T-helper 17 cell (primary cell): Measurements from ENCODE around the gene CDK15. TPM values are rescaled to one million over a fixed set of nuclear protein-coding genes. Genes with fewer than 3 reads are reported as not detected.
"Not testable (repeated sequence)": the region's sequence is repeated elsewhere in the genome, so short reads cannot be mapped to it uniquely, and the experiment has no call there.

ENCODE experiments used
- ATAC-seq: fragments of 150-1000 bp; cut with Tn5 transposase; 2 replicates; pipeline ENCODE4 v1.10.0; 2021; ENCODE audit warnings: mild to moderate bottlenecking, moderate library complexity
- DNase-seq, 3 donors: peaks; one replicate each; pipeline versions ENCODE4 v3.0.0 to v3.0.0-alpha.2; 2020 to 2021
- H3K9me3 ChIP-seq: one replicate; pipeline ENCODE4 v1.7.0; 2013; ENCODE audit warnings: low read length, mild to moderate bottlenecking; ENCODE audit not compliant: control insufficient read depth, poor library complexity, severe bottlenecking
- H3K27ac Mint-ChIP-seq: one replicate; pipeline ENCODE4 v1.8.0; 2022; ENCODE audit warnings: mild to moderate bottlenecking, moderate library complexity, mixed read lengths
- H3K27me3 Mint-ChIP-seq: one replicate; pipeline ENCODE4 v1.8.0; 2022; ENCODE audit warnings: mixed read lengths
- H3K36me3 Mint-ChIP-seq: one replicate; pipeline ENCODE4 v1.8.0; 2022; ENCODE audit warnings: low read depth, mixed read lengths
- H3K4me1 Mint-ChIP-seq: one replicate; pipeline ENCODE4 v1.8.0; 2022; ENCODE audit warnings: mild to moderate bottlenecking, mixed read lengths
- H3K4me3 Mint-ChIP-seq: one replicate; pipeline ENCODE4 v1.8.0; 2022; ENCODE audit warnings: mild to moderate bottlenecking, moderate library complexity, mixed read lengths
- total RNA-seq, 4 donors: library from RNA in 2 of 4; stranded (reverse) in 2 of 4; gene quantifications; one replicate each; pipeline ENCODE4 v1.2.3 and lab custom pipeline; 2022 to 2026

The CDK15 gene
- total RNA-seq, 2 donors from 2014 or later = not detected

DNA sequence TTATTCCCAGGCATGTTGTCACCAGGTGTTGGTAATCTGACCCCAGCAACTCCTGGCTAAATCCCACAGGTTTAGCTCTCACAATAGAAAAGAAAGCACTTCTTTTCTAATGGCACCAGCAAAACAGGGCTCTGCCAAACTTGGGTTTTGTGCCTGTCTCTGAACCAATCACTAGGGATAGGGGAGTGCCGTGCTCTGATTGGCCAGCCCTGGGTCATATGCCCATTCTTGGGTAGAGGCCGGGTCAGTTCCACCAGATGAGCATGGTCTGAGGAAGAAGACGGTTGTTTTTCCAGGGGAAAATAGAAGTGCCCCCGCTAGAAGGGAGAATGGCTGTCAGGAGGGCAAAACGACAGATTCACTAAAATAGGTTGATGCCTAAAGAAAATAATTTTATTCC, 14.7 kb downstream of the CDK15 start:
- DNase-seq (no peak), ATAC-seq (no peak)
- no peak overlapping the region for H3K27ac Mint-ChIP-seq
- no peak overlapping the region for H3K4me3 Mint-ChIP-seq
- peaks cover 2% of the 10 kb centered on the region for H3K36me3 Mint-ChIP-seq
- H3K27me3 Mint-ChIP-seq = peaks cover 24% of the 10 kb centered on the region
- no peaks in the 10 kb centered on the region for H3K4me1 Mint-ChIP-seq
- peaks cover 2% of the 10 kb centered on the region for H3K9me3 ChIP-seq

DNA sequence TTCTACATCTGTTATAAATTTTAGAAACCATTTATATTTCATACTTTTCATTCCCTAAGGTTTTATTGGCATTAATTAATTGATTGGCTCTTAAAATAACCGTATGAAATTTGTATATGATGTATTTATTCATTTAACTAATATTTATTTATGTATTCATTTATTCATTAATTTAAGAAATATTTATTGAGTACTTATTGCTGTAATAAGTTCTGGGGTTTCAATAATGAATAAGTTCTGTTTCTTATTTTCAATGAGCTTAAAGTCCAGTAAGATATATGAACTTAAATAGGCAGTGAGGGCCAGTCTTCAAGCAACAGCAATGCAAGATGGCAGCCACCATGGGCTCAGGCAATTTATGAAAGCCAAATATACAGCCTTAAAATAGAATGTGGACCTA, 17.9 kb downstream of the CDK15 start:
- H3K27me3 Mint-ChIP-seq = peaks cover 19% of the 10 kb centered on the region
- DNase-seq (no peak), ATAC-seq (no peak)
- no peak overlapping the region for H3K4me3 Mint-ChIP-seq
- no peaks in the 10 kb centered on the region for H3K4me1 Mint-ChIP-seq
- H3K27ac Mint-ChIP-seq = no peak overlapping the region
- H3K36me3 Mint-ChIP-seq = peaks cover 2% of the 10 kb centered on the region
- peaks cover 2% of the 10 kb centered on the region for H3K9me3 ChIP-seq

- DNase-seq = no peak
- Mint-ChIP-seq H3K36me3 (no peaks in the 10 kb centered on the region), H3K27me3 (peaks cover under 1% of the 10 kb centered on the region), H3K4me3 (no peak overlapping the region), H3K4me1 (no peaks in the 10 kb centered on the region), H3K27ac (no peak overlapping the region)
- H3K9me3 ChIP-seq = peaks cover 2% of the 10 kb centered on the region
- ATAC-seq = no peak
Measured at GRCh38 chr2:201827621-201828020, 21.3 kb downstream of the CDK15 start.

DNA sequence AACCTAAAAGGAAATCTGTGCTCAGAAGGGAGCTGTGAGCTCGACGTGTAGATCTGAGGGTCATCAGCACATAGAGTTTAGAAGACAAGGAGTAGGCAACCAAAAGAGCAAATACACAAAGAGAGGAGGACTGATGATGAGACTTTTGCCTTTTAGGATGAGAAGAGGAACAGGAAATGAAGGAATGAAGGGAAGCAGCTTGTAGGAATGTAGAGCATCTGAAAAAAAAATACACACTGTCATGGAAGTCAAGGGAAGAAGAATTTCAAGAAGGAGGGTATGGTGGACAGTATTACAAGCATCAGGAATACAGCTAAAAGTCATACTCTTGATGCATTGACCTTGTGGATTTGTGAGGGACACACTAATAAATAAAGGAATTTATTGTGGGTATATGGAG, 21.9 kb downstream of the CDK15 start:
- Mint-ChIP-seq H3K36me3 (no peaks in the 10 kb centered on the region), H3K4me3 (no peak overlapping the region), H3K27ac (no peak overlapping the region), H3K27me3 (no peaks in the 10 kb centered on the region), H3K4me1 (no peaks in the 10 kb centered on the region)
- ATAC-seq = no peak
- peaks cover 2% of the 10 kb centered on the region for H3K9me3 ChIP-seq
- no peak for DNase-seq

GRCh38 chr2:201830666-201831065, 24.3 kb downstream of the CDK15 start:
- H3K36me3 Mint-ChIP-seq = no peaks in the 10 kb centered on the region

GRCh38 chr2:201831469-201831868, 25.1 kb downstream of the CDK15 start:
- H3K27ac Mint-ChIP-seq = no peak overlapping the region
- no peaks in the 10 kb centered on the region for H3K4me1 Mint-ChIP-seq
- no peak for DNase-seq
- peaks cover 7% of the 10 kb centered on the region for H3K27me3 Mint-ChIP-seq
- no peak for ATAC-seq
- no peak overlapping the region for H3K4me3 Mint-ChIP-seq
- H3K9me3 ChIP-seq = no peaks in the 10 kb centered on the region
- H3K36me3 Mint-ChIP-seq = no peaks in the 10 kb centered on the region

More at GRCh38 chr2:201830666-201831065, 24.3 kb downstream of the CDK15 start:
- no peak for DNase-seq
- H3K4me1 Mint-ChIP-seq = no peaks in the 10 kb centered on the region
- no peak overlapping the region for H3K27ac Mint-ChIP-seq
- peaks cover 1% of the 10 kb centered on the region for H3K9me3 ChIP-seq
- peaks cover 4% of the 10 kb centered on the region for H3K27me3 Mint-ChIP-seq
- ATAC-seq = no peak
- no peak overlapping the region for H3K4me3 Mint-ChIP-seq

- Mint-ChIP-seq H3K36me3 (no peaks in the 10 kb centered on the region), H3K27ac (no peak overlapping the region), H3K4me1 (no peaks in the 10 kb centered on the region), H3K27me3 (peaks cover 13% of the 10 kb centered on the region), H3K4me3 (no peak overlapping the region)
- ATAC-seq = no peak
- DNase-seq = no peak
- H3K9me3 ChIP-seq = no peaks in the 10 kb centered on the region
Measured at GRCh38 chr2:201833781-201834180, 27.4 kb downstream of the CDK15 start.

GRCh38 chr2:201835066-201835465, 28.7 kb downstream of the CDK15 start:
- H3K4me3 Mint-ChIP-seq = no peak overlapping the region
- DNase-seq (no peak), ATAC-seq (no peak)
- no peaks in the 10 kb centered on the region for H3K4me1 Mint-ChIP-seq
- peaks cover 13% of the 10 kb centered on the region for H3K27me3 Mint-ChIP-seq
- H3K27ac Mint-ChIP-seq = no peak overlapping the region
- H3K9me3 ChIP-seq = no peaks in the 10 kb centered on the region
- H3K36me3 Mint-ChIP-seq = no peaks in the 10 kb centered on the region

DNA sequence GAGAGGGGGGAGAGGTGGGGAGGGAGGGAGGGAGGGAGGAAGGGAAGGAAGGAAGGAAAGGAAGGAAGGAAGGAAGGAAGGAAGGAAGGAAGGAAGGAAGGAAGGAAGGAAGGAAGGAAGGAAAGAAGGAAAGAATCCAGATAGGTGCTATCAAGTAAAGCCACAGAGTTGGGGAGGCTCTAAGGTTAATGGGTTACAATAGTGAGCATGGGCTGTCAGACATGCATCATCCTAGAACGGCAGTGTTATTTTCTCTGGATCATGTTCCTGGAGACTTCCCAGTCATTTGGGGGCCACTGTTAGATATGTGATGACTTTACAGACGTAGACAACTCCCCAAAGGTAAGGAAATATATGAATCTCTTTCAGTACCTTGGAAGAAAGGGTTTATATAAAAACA, 31.1 kb downstream of the CDK15 start:
- H3K4me1 Mint-ChIP-seq = no peaks in the 10 kb centered on the region
- ATAC-seq = no peak
- no peak overlapping the region for H3K4me3 Mint-ChIP-seq
- peaks cover 13% of the 10 kb centered on the region for H3K27me3 Mint-ChIP-seq
- DNase-seq = no peak
- no peaks in the 10 kb centered on the region for H3K36me3 Mint-ChIP-seq
- no peaks in the 10 kb centered on the region for H3K9me3 ChIP-seq
- no peak overlapping the region for H3K27ac Mint-ChIP-seq

DNA sequence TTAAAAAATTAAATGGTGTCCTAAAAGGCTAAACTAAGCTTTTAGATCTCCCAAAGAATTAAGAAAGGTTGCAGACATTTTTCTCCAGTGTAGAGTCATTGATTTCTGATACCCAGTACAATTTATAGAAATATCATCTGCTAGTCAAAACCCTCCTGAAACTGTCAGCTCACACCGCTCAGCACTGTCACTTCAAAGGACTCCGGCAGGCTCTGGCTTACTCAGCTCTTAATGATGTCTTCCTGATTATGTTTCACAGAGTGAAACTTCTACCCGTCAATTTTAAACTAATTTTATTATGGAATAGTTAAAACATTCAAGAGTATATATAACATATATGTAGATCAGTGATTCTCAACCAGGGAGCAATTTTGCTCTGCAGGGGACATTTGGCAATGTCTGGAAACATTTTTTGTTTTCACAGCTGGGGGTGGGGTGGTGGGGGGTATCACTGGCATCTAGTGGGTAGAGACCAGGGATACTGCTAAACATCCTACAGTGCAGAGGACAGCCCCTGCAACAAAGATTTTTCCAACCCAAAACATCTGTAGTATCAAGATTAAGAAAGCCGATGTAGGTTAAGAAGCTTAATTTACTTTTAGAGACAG, 31.6 kb downstream of the CDK15 start:
- peaks cover 13% of the 10 kb centered on the region for H3K27me3 Mint-ChIP-seq
- no peaks in the 10 kb centered on the region for H3K9me3 ChIP-seq
- DNase-seq (no peak), ATAC-seq (no peak)
- no peak overlapping the region for H3K27ac Mint-ChIP-seq
- H3K36me3 Mint-ChIP-seq = no peaks in the 10 kb centered on the region
- no peaks in the 10 kb centered on the region for H3K4me1 Mint-ChIP-seq
- H3K4me3 Mint-ChIP-seq = no peak overlapping the region

DNA sequence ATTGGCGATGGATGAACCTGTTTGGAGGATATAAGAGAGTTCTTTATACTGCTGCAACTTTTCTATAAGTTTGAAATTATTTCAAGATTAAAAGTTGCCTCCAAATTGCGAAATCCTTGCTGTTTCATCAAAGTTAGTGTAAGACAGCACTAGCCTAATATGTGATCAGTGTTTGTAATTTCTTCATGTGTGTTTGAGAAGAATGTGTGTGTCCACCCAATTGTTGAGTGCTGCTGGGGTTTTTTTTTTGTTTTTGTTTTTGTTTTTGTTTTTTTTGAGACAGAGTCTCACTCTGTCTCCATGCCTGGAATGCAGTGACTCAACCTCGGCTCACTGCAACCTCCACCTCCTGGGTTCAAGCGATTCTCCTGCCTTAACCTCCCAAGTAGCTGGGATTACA, 33.4 kb downstream of the CDK15 start:
- no peaks in the 10 kb centered on the region for H3K9me3 ChIP-seq
- no peak for DNase-seq
- Mint-ChIP-seq H3K27me3 (peaks cover 17% of the 10 kb centered on the region), H3K36me3 (no peaks in the 10 kb centered on the region), H3K4me1 (no peaks in the 10 kb centered on the region), H3K27ac (no peak overlapping the region), H3K4me3 (no peak overlapping the region)
- ATAC-seq = no peak

DNA sequence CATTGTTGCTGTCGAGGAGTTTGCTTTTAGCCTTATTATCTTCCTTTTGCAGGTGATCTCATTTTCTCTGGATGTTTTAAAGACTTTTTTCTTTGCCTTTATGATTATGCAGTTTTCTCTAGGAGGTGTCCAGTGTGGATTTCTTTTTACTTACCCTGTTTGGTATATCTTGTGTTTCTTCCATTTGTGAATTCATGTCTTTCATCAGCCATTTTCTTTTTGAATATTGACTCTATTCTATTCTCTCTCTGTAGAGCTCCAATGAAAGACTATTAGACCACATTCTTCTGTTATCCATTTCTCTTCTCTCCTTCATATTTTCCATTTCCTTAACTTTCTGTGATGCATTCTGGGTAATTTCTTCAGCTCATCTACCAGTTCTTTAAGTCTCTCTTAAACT, 34.4 kb downstream of the CDK15 start:
- Mint-ChIP-seq H3K4me1 (no peaks in the 10 kb centered on the region), H3K27me3 (peaks cover 17% of the 10 kb centered on the region), H3K27ac (no peak overlapping the region), H3K4me3 (no peak overlapping the region), H3K36me3 (no peaks in the 10 kb centered on the region)
- no peak for DNase-seq
- no peak for ATAC-seq
- H3K9me3 ChIP-seq = no peaks in the 10 kb centered on the region

DNA sequence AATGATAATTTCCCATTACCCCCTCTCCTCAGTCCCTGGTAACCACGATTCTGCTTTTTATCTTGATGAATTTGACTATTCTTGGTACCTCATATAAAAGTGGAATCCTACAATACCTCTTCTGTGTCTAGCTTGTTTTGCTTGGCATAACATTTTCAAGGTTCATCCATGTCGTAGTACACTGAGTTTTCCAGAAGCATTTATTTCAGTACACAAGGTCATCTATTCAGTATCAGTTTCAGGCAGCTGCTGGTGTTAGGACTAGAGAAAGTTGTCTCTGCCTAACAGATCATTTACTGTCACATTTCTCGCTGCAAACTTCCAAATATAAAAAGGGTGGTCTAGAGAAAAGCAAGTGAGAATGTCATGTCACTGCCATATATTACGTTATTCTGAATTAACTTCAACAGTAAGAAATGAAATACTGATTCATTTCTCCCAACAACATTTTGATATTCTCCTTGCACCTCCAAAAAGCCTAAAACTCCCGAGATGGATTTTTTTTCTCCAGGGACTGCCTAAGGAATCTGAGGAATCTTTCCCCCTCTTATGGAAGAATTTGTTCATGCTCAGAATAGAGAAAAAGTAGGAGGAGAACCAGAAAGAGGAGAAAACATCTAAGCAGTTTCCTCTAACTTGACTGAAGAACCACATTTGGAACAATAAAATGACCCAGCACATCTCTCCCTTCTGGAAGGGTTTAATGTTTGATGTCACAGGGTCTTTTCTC, 36.0 kb downstream of the CDK15 start:
- Mint-ChIP-seq H3K27me3 (peaks cover 17% of the 10 kb centered on the region), H3K4me1 (no peaks in the 10 kb centered on the region), H3K36me3 (no peaks in the 10 kb centered on the region), H3K27ac (no peak overlapping the region), H3K4me3 (no peak overlapping the region)
- ATAC-seq (no peak), DNase-seq (no peak)
- H3K9me3 ChIP-seq = no peaks in the 10 kb centered on the region

- H3K27me3 Mint-ChIP-seq = peaks cover 38% of the 10 kb centered on the region
- not testable (repeated sequence) for H3K9me3 ChIP-seq, H3K36me3 Mint-ChIP-seq
Measured at GRCh38 chr2:201844922-201845321, 38.6 kb downstream of the CDK15 start.

More at GRCh38 chr2:201844922-201845321, 38.6 kb downstream of the CDK15 start:
- H3K27ac Mint-ChIP-seq, H3K4me3 Mint-ChIP-seq, DNase-seq, ATAC-seq, H3K4me1 Mint-ChIP-seq: not testable (repeated sequence)
